Adipocyte (in vitro differentiated cells): ENCODE results near the gene POU2F2.
A peak's percentile ranks its signal among the peaks of the same experiment; 100 is the strongest.

Experiments used
- DNase-seq: peaks from one replicate; pipeline ENCODE4 v3.0.0-alpha.2; 2015; ENCODE audit warnings: low read depth
- H3K27me3 ChIP-seq: replicated peaks from 2 replicates; pipeline ENCODE4 v1.7.0; 2013; ENCODE audit warnings: mild to moderate bottlenecking, low read length, moderate library complexity; ENCODE audit not compliant: control insufficient read depth, insufficient read depth
- H3K36me3 ChIP-seq: 2 replicates; pipeline ENCODE4 v1.7.0; 2013; ENCODE audit warnings: low read length, mild to moderate bottlenecking, moderate library complexity; ENCODE audit not compliant: control insufficient read depth, insufficient read depth, severe bottlenecking
- H3K4me1 ChIP-seq: 2 replicates; pipeline ENCODE4 v1.7.0; 2013; ENCODE audit warnings: mild to moderate bottlenecking, low read length, moderate library complexity; ENCODE audit not compliant: control insufficient read depth, insufficient read depth
- H3K4me3 ChIP-seq: 2 replicates; pipeline ENCODE4 v1.7.0; 2013; ENCODE audit warnings: mild to moderate bottlenecking, low read length, moderate library complexity
- H3K9ac ChIP-seq: 2 replicates; pipeline ENCODE4 v1.7.0; 2013; ENCODE audit warnings: mild to moderate bottlenecking, low read length, moderate library complexity
- H3K9me3 ChIP-seq: 2 replicates; pipeline ENCODE4 v1.7.0; 2013; ENCODE audit warnings: mild to moderate bottlenecking, low read length, moderate library complexity; ENCODE audit not compliant: control insufficient read depth

POU2F2 gene

DNA sequence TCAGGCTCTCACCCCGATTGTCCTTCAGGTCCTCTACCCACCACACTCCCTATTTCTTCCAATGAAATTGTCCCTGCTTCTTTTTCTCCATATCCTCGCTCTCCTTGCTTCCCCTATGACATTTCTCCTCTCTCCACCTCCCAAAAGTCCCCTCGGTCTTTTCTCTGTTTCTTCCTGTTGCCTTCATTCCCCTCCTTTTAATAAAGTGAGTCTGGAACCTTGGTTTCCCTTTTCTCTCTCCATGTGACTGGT lies 57.0 kb downstream of the POU2F2 start:
- peak overlapping the region; percentile 89 for H3K4me3 ChIP-seq
- H3K4me1 ChIP-seq, result peaks cover 18% of the 10 kb centered on the region
- H3K36me3 ChIP-seq, result peaks cover 17% of the 10 kb centered on the region
- no peak for DNase-seq
- H3K9ac ChIP-seq, result peak overlapping the region; percentile 88
- no peaks in the 10 kb centered on the region for H3K9me3 ChIP-seq
- H3K27me3 ChIP-seq, result peaks cover 7% of the 10 kb centered on the region

DNA sequence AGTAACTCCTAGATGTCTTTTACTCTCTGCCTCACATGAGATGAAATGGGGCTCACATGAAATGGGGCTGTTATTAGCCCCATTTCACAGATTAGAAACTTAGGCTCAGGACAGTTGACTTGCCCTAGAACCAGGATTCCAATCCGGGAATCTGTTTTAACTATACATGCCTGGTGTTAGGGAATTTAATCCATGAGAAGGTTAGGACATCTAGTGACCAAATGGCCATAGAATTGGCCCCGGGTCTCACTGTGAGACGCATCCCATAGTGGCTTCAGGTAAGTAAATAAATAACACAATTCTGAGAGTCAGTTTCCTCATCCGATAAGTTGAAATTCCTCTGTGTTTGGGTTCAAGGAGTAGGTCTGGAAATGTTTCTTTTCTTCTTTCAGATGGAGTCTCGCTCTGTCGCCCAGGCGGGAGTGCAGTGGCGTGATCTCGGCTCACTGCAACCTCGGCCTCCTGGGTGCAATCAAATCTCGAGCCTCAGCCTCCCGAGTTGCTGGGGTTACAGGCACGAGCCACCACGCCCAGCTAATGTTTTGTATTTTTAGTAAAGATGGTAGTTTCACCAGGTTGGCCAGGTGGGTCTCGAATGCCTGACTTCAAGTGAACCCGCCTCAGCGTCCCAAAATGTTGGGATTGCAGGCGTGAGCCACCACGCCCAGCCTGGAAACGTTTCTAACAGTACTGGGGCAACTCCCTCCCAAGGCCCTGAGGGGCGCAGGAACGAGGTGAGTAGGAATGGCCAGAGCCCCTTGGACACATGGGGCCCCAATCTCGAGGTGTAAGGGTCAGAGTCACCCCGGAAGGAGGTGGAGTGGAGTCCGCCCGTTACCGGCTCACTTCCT lies 57.5 kb downstream of the POU2F2 start:
- Histone ChIP-seq H3K4me3 (peak overlapping the region; percentile 89), H3K9ac (peak overlapping the region; percentile 88), H3K9me3 (no peaks in the 10 kb centered on the region), H3K36me3 (peaks cover 11% of the 10 kb centered on the region), H3K4me1 (peaks cover 18% of the 10 kb centered on the region), H3K27me3 (peaks cover 8% of the 10 kb centered on the region)
- peak; percentile 39 for DNase-seq

DNA sequence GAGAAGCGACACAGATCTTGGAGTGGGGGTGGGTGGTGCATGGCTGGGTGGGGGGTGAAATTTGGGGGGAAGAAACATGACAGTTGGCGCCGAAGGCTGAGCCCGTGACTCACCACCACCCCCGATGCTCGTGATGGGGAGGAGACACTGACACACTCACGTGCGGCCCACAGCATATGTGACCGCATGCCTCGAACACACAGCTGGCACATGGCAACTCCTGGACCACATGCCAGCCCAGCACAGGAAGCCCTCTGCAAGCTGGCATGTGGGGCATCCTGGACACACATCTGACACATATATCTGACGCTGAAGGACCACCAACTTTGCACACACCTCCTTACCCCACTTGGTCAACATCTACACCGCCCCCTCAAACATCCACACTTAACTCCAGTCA lies 61.0 kb downstream of the POU2F2 start:
- no peaks in the 10 kb centered on the region for H3K36me3 ChIP-seq
- no peak for DNase-seq

DNA sequence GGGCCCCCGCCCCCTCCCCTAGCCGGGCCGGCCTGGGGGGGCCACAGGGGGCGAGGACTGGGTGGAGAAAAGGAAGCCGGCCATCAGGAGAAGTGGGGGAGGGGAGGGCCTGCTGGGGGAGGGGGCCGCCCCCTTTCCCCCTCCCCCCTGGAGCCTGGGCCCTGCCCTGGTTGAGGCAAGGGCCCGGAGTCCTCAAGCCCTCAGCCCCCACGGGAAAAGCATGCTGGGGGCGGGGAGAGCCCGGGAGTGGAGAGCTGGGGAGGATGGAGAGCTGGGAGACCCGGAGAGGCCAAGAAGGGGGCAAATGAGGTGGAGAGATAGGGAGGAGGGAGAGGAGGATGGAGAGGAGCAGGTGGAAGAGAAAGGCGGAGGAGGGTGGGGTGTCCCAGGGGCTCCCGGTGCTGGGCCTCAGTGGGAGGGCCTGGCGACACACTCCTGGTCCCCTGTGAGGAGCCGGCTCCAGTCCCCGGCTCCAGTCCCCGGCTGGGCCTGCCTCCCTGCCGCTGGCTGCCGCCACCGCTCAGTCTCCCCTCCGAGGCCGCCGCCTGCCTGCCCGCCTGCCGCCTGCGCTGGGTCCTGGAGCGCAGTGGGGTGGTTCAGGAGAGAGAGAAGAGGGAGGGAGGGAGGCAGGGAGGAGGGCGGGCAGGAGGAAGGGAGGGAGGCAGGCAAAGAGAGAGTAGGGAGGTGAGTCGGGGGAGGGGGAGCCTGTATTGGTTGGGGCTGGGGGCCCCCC lies 62.5 kb downstream of the POU2F2 start, which contains the start of gene GRIK5:
Gene GRIK5, minus strand, starts transcription at position 588 of the 733 bp plus-strand sequence. CDS start 4,436 bp downstream, outside the sequence.
- Histone ChIP-seq H3K9me3 (no peaks in the 10 kb centered on the region), H3K36me3 (no peaks in the 10 kb centered on the region), H3K9ac (no peak within 1 kb of the TSS), H3K4me1 (peaks cover 1% of the 10 kb centered on the region), H3K27me3 (peaks cover 46% of the 10 kb centered on the region), H3K4me3 (no peak within 1 kb of the TSS)
- peak; percentile 7 for DNase-seq

More for the DNA sequence above, 61.0 kb downstream of the POU2F2 start:
- no peak overlapping the region for H3K4me3 ChIP-seq
- H3K27me3 ChIP-seq, result peaks cover 33% of the 10 kb centered on the region
- H3K9ac ChIP-seq, result no peak overlapping the region
- no peaks in the 10 kb centered on the region for H3K9me3 ChIP-seq
- H3K4me1 ChIP-seq, result peaks cover 6% of the 10 kb centered on the region

DNA sequence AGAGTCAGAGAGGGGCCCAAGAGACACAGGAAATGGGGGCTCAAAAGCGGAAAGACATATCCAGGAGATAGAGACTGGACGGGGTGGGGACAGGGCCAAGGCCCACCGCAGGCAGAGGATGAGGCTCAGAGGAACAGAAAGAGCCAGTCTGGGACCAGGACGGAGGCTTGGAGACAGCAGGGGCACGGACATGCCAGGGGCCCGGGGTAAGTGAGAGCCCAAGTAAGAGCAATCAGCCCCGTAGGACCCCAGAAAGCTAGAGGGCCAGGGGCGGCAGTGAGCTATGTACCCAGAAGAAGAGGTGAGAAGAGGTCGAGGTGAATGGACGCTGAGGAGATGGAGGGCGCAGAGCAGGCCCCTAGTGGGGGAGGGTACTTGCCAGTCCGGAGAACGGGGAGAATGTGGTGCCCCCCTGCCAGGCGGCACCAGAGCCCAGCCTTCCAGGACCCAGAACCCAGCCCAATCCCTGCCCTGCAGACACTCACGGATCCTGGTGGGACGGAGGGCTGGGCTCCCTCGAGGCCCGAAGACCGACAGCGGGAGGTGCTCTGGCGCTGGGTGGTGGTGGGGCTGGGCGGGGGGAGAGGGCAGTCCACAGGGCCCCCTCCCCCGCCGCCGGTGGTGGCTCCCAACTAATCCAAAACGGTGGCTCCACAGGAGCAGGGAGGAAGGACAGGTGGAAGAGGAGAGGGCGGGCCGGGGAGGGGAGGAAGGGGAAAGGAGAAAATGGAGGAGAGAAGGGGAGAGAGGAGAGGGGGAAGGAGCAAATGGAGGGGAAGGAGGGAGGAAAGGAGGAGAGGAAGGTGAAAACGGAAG lies 63.3 kb downstream of the POU2F2 start:
- H3K36me3 ChIP-seq, result no peaks in the 10 kb centered on the region
- DNase-seq, result no peak
- H3K27me3 ChIP-seq, result peaks cover 55% of the 10 kb centered on the region

DNA sequence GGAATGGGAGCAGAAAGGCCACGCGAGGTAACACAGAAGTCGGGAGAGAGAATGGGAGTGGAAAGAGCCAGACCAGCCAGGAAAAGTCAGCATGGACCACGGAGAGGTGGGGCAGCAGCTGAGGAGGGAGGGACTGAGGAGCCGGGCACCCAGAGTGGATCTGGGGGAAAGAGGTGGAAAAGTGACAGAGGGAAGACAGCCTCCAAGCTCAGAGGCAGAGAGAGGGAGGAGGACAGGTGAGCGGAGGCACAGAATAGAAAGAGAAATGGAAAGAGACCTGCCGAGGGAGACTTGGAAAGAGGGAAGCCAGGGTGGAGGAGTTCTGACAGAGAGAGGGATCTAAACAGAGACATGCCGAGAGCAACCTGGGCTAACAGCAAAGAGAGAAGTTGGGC lies 63.9 kb downstream of the POU2F2 start:
- Histone ChIP-seq H3K4me1 (no peaks in the 10 kb centered on the region), H3K9me3 (no peaks in the 10 kb centered on the region), H3K9ac (no peak overlapping the region), H3K36me3 (no peaks in the 10 kb centered on the region), H3K27me3 (peaks cover 57% of the 10 kb centered on the region), H3K4me3 (no peak overlapping the region)
- no peak for DNase-seq

More for the DNA sequence above, 63.3 kb downstream of the POU2F2 start:
- no peaks in the 10 kb centered on the region for H3K4me1 ChIP-seq
- H3K4me3 ChIP-seq, result no peak overlapping the region
- H3K9ac ChIP-seq, result no peak overlapping the region
- H3K9me3 ChIP-seq, result no peaks in the 10 kb centered on the region

DNA sequence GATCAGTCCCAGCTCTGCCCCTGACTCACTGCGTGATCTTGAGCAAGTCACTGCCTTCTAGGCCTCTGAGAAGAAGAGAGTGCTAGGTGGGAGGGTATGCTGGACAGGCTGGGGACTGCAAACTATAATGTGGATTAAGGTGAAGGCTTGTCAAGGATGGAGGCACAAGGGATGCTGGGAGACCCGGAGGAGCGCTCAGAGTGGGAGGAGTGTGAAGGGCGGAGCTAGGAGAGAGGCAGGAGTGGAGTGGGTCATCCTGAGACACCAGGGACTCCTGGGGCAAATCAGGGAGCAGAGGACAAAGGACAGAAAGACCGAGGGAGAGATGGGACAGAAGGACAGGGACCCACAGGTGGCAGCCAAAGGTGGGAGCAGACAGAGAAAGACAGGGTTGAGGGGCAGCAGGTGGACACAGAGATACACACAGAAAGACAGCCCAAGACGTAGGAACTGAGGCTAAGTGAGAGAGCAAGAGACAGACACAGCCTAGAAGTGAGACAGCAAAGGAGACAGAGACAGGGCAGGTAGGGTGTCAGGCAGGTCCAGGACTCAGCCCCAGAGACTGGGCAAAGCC lies 64.8 kb downstream of the POU2F2 start:
- no peak overlapping the region for H3K4me3 ChIP-seq
- no peaks in the 10 kb centered on the region for H3K36me3 ChIP-seq
- peaks cover 64% of the 10 kb centered on the region for H3K27me3 ChIP-seq
- no peaks in the 10 kb centered on the region for H3K9me3 ChIP-seq
- no peak overlapping the region for H3K9ac ChIP-seq
- no peak for DNase-seq
- H3K4me1 ChIP-seq, result no peaks in the 10 kb centered on the region

DNA sequence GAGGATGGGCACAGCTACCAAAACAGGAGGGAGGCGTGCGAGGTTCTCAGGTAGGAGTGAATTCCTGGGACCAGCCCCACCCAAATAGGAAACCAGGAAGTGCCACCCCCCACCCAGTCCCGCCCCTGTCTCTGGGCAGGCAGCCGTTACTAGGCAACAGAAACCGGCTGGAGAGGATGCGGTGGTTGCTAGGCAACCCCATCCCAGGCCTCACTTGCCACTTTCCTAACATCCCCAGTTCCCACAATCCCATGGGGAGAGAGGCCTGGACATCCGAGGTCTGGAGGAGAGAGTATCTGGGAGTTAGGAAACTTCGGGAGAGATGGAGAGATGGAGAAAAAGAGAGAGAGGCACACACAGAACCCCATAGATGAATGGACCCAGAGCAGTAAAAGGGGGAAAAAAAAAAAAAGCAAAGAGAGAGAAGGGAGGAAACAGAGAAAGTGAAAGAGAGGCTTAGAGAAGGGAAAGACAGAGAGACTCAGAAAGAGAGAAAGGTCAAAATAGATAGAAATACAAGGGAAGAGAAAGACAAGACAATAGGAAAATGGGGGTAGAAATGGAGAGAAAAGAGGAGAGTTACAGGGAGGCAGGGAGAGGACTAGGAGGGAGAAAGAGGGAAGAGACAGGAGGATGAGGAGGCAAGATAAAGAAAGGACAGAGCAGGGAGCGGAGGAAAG lies 66.0 kb downstream of the POU2F2 start:
- no peak overlapping the region for H3K4me3 ChIP-seq
- no peak for DNase-seq
- H3K27me3 ChIP-seq, result peaks cover 71% of the 10 kb centered on the region
- H3K4me1 ChIP-seq, result no peaks in the 10 kb centered on the region
- H3K9ac ChIP-seq, result no peak overlapping the region
- H3K36me3 ChIP-seq, result no peaks in the 10 kb centered on the region
- H3K9me3 ChIP-seq, result no peaks in the 10 kb centered on the region

DNA sequence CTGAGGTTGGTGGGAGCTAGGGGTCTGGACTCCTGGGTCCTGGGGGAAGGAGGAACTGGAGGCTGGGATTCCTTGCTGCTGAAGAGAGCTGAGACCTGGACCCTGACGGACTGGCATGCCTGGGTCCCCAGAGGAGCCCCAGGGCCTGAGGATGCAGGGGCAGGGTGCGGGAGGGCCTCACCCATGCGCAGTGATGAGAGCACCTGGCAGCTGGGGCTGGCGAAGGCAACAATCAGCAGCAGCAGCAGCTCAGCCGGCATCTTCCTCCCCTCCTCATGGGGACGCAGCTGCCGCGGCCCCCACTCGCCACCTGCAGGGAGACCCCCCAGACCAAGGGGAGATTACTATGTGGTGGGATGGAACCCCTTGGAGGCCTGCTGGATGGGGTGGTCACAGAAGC lies 66.7 kb downstream of the POU2F2 start:
- Histone ChIP-seq H3K4me3 (no peak overlapping the region), H3K9me3 (no peaks in the 10 kb centered on the region), H3K9ac (no peak overlapping the region), H3K27me3 (peaks cover 66% of the 10 kb centered on the region), H3K4me1 (no peaks in the 10 kb centered on the region), H3K36me3 (no peaks in the 10 kb centered on the region)
- no peak for DNase-seq

DNA sequence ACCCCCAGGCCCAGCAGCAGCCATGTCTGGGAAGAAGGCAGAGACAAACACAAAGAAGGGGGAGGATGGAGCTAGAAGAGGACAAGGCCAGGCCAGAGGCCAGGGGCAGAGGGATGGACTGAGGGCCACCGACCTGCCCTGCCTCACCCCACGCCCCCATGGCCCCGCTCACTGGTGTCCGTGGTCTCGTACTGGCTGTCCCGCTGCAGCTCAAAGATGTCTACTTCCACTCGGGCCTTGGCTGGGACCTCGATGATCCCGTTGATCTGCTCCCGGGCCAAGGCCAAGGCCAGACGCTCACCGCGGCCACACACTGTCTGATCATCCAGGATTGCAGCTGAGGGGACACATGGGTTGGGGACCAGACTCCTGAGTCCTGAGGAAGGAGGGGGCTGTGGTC lies 67.2 kb downstream of the POU2F2 start:
- Histone ChIP-seq H3K27me3 (peaks cover 68% of the 10 kb centered on the region), H3K4me3 (no peak overlapping the region), H3K36me3 (no peaks in the 10 kb centered on the region), H3K9ac (no peak overlapping the region), H3K9me3 (no peaks in the 10 kb centered on the region), H3K4me1 (no peaks in the 10 kb centered on the region)
- no peak for DNase-seq
